Fibroblast of skin of abdomen (primary cell): Measurements from ENCODE around the gene MRPL53.
"Not testable (repeated sequence)": the region's sequence is repeated elsewhere in the genome, so short reads cannot be mapped to it uniquely, and the experiment has no call there.

Experiments used
- DNase-seq: peaks from one replicate; pipeline ENCODE4 v3.0.0-alpha.2; 2013

Gene MRPL53

DNA sequence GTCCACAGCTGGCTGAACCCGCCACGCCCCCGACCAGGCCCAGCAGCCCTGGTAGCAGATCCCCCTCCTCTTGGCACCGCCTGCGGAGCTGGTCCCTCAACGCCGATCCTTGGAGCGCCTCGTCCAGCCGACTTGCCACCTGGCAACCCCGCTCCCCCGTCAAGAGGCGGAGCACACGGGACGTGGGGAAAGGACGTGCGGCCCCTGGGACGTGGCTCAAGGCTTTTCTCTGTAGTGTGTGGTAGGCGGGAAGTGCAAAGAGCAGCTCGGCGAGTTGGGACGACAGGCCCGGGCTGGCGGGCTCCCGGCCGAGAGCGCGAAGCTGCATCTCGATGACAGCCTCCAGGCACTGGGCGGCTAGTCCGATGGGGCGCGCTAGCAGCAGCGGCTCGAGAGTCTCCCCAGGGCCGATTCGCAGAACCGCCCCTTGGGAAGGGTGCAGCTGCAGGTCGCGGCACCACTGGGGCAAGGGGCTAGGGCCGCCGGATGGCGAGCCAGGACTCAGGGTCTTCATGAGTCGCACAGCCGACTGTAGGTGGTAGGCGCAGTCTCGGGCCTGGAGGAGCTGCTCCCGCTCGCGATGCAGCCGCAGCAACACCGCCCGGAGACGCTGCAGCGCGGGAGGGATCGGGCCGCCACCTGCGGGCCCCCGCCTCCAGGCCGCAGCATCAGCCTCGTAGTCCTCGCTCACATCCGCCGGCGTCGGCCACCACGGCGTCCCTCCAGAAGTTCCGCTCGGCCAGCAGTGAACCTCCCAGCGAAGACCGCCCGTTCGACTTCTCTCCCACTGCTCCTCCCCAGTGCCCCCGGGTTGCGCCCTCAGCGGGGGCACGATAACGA is 9.7 kb upstream of the MRPL53 start:
- no peak for DNase-seq

DNA sequence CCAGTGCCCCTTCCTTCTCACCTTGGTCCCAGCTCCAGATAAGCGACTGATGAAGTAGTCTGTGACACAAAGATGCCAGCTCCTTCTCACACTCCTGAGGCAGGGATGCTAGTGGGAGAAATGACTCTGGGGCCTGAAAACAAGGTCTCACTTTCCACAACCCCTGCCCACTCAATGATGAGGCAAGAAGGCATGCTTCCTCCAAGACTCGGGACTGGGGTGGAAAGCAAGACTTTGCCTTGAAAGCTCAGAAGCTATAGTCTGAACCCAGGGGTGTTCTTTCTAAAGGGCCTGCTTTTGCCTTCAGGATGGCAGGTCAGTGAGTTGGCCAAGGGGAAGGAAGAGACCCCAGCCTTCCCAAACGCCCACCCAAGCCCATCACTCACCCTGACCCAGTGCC is 9.0 kb upstream of the MRPL53 start:
- no peak for DNase-seq

DNA sequence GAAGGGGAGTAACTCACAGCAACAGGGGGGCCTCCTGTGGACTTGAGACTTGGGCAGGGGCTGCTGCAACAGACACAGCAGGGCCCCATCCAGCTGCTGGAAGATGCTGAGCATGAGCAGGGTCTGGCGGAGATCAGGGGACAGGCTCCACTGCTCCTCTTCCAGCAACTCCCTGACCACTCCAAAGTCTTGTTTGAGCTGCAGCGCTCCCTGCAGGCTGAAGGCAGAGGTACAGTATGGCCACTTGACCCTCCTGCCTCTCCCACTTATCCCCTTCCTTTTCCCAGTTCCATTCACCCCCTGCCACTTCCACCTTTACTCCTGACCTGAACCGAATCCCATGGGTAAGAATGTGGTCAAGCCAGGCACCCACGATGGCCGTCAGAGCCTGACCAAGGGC is 2.4 kb upstream of the MRPL53 start:
- no peak for DNase-seq

DNA sequence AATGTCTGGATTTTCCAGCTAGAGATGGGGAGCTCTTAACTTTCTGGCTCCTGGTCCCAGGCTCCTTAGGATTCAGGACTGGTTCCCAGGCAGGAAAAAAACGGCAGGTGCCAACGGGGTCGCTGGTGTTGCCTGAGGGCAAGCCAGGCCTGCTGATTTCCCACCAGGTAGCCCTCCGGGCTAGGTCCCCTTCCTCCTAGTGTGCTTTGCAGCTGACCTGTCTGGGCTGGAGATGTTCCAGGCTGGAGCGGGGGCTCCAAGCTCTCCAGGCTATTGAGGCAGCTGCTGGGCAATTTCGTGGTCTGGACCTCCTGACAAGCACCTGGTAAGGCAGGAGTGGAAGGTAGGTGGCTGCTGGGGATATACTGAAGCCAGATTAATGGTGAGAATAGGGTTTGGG is 2.0 kb upstream of the MRPL53 start:
- DNase-seq = no peak

DNA sequence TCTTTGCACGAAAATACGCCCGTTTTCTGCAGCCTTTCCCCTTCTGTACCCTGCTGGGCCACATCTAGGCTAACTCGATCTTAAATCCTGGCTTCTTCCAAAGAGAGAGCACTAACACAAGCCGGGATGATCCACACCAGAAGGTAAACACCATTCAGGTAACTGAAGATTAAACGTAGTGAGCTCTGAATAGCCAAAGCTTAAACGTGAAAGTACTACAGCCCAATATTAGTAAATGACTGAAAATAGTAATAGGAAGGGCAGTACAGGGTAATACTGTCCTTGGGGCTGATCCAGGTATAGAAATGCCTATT is 422 bp upstream of the MRPL53 start:
- no peak for DNase-seq

DNA sequence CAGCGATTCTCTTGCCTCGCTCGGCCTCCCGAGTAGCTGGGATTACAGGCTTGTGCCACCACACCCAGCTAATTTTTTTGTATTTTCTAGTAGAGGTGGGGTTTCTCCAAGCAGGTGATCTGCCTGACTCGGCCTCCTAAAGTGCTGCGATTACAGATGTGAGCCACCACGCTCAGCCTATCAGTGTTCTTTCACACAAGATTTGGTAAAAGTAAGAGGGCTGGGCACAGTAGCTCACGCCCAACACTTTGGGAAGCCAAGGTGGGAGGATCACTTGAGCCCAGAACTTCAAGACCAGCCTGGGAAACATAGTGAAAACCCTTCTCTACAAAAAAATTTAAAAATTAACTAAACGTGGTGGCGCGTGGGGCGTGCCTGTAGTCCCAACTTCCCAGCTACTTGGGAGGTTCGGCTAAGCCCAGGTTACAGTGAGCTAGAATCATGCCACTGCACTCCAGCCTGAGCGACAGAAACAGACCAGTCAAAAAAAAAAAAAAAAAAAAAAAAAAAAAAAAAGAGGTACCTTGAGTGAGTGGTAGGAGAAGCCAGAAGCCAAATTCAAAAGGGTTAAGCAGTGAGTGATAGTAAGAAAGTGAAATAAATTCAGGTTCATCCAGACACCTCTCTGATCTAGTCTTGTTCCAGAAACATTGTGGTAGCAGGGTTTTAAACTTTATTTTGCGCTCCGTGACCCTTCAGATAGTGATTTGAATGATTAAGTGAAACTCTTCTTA is 981 bp downstream of the MRPL53 start:
- DNase-seq = no peak

DNA sequence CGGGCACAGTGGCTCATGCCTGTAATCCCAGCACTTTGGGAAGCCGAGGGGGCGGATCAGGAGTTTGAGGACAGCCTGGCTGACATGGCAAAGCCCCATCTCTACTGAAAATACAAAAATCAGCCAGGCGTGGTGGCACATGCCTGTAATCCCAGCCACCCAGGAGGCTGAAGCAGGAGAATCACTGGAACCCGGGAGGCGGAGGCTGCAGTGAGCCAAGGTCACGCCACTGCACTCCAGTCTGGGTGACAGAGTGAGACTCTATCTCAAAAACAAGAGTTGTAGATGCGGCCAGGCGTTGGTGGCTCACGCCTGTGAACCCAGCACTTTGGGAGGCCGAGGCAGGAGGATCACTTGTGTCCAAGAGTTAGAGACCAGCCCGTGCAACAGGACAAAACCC is 1.7 kb downstream of the MRPL53 start:
- not testable (repeated sequence) for DNase-seq

DNA sequence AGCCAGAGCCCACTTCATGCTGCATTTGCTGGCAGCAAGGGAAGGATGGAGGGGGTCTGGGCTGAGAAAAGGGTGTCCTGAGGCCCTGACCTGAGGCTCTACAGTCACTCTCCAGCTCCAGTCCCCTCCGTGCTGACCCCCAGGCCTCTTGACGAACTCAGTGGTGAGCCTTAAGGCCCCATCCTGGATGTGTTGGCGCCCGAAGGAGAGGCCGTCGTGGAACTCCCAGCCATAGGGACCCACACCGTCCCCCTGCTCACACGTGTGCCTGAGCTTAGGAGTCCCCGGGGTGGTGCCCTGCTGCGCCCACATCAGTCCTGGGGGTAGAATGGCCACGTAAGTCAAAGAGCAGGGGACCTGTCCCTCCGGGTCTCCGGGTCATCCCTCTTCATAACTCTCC is 8.1 kb downstream of the MRPL53 start:
- no peak for DNase-seq

DNA sequence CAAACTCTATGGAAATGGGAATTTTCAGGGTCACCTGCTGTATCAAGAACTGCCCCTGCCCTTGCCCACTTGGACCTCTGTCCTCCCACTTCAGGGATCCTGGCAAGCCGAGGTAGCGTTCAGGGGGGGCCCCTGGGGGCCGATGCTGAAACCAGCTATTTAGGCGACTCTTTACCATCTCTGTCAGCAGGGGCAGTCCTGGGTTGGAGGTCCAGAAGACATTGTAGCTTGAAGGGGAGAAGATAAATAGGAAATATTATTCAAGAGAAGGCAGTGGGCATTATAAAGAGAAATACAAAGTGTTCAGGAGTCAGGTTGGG is 9.7 kb downstream of the MRPL53 start:
- no peak for DNase-seq

DNA sequence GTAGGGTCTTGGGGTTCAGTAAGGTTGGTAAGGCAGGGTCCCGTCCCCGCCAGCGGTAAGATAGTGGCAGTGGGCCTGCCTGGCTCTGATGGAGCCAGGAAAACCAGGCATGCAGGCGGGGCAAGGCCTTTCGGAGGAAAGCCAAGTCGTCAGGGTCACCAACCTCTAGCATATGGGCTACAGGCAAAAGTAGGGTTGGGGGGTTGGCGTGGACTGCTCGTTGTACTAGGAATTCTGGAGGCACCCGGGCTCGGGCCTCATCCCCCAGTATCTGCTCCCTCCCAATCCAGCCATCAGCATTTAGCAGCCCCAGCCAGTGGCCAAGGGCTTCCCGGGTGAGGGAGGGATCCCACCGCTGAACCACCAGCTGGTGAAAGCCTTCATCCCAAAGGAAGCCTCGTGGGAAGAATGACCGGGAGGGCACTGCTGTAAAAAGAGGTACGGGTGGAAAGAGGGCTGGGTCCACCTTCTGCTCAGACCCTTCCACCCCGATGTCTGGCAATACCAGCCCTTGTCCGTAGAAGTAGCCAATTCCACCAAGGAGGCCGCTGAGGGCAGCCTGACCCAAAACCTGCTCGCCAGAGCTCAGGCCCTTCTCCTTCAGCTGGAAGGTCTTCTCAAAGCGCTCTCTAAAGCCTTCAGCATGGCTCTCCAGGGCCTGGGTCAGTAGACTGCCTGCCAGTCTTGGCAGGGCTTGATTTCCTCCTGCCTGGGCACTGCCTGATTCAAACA is 10.3 kb downstream of the MRPL53 start:
- no peak for DNase-seq

DNA sequence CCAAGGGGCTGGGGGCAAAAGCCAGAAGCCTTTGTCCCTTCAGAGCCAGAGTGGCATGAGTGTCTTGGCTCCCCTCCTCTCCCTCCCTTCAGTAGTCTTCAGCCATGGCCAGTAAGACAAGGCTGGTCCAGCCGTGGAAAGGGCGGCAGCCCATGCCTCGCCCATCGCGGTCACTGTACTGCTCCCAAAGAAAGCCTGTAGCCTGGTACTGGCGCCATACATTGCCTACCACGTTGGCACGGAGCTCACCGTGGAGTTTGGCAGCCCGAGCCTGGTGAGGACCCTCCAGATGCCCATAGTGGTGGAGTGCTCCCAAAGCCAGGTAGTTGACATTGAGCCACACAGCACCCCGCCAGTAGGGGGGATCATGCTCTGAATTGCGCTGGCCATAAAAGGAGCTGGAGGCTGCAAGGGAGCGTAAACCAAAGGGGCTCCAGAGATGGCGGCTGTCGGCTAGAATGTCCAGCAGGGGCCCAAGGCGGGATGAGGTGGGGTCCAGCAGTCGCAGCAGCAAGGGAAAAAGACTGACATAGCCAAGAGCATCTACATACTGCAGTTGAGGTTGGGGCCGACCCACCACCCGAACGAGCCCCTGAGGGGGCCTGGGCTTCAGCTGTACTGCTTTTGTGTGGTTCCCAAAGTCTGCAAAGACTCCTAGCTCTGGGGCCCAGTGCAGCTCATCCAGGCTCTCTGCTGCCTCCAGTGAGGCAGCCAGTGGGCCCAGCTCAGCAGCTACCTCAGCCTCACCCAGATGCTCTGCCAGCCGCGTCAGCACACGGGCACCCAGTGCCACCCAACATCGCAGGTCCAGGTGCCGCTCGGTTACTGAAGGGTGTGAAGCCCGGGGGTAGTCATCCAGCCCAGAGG is 11.1 kb downstream of the MRPL53 start:
- no peak for DNase-seq

DNA sequence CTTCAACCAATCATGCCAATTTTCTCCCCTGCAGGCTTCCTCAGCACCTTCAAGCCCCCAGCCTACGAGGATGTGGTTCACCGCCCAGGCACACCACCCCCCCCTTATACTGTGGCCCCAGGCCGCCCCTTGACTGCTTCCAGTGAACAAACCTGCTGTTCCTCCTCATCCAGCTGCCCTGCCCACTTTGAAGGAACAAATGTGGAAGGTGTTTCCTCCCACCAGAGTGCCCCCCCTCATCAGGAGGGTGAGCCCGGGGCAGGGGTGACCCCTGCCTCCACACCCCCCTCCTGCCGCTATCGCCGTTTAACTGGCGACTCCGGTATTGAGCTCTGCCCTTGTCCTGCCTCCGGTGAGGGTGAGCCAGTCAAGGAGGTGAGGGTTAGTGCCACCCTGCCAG is 12.3 kb downstream of the MRPL53 start:
- DNase-seq = not testable (repeated sequence)

DNA sequence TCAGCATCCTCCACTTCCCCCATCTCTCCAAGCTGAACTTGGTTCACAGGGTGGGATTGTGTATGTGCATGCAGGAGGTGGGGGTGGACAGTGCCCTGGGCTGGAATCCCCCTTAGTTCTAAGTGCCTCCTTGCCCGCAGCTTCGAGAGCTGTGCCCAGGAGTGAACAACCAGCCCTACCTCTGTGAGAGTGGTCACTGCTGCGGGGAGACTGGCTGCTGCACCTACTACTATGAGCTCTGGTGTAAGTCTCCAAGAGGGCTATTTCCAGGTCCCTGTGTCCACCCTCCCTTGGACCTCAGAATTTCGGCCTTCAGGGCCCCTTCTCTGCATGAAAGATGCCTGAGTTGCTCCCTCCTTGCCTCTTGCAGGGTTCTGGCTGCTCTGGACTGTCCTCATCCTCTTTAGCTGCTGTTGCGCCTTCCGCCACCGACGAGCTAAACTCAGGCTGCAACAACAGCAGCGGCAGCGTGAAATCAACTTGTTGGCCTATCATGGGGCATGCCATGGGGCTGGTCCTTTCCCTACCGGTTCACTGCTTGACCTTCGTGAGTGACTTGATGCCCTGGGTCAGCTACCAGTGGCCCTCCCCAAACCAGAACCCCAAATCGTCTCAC is 12.9 kb downstream of the MRPL53 start:
- DNase-seq = not testable (repeated sequence)

DNA sequence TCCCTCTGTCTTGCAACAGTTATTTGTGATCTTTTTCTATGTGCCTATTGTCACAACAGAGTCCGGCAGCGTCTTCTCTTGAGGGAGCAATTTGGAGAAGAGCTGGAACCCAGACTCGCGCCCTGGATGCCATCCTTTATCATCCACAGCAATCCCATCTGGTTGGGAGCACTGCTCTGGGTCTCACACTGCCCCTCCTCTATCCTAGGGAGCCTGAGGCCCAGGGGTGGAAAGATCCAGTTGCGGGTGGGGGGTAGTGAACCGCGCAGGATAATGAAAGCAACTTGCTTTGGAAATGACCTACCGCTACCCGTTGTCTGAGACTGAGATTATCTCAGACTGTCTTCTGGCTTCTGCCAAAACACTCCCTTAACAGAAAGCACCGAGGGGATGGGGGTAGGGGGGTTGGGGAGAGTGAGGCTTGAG is 13.5 kb downstream of the MRPL53 start:
- no peak for DNase-seq

DNA sequence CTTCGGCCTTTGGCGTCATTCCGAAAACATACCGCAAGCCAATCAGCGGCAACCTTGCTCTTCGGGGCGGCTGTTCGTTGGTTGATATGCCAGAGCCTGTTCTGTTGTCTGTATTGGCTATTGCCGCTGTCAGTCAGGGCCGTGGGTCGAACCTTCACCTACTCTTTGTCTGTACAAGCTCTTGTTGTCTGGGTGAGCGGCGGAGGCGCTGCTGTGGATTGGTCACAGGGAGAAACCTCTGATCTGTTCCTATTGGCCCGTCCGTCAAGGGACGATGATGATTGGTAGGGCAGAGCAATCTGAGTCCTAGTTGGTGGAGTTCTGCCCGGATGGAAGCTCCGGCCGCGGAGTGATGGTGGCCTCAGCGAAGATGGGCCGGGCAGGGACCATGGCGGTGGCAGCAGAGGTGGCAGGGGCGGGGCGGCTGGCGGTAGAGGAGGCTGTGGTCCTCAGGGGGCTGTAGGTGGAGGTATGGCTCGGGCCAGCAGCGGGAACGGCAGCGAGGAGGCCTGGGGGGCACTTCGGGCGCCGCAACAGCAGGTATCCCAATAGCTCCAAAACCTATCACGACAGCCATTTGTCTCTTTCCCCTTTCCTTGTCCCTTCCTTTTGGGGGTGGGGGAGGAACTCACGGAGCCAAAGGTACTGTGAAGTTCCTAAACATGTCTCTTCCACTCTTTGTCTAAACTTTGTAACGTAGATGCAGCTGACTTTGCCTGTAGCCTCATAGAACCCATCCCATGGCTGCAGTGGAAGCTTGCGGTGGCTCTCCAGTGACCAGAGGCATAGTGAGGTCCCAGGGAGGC is 14.1 kb downstream of the MRPL53 start, which contains the start of gene WBP1:
WBP1 (plus strand) TSS at position 307 of the 806 bp plus-strand sequence; CDS start at position 472, 165 bp downstream.
- peak; percentile 100 for DNase-seq

DNA sequence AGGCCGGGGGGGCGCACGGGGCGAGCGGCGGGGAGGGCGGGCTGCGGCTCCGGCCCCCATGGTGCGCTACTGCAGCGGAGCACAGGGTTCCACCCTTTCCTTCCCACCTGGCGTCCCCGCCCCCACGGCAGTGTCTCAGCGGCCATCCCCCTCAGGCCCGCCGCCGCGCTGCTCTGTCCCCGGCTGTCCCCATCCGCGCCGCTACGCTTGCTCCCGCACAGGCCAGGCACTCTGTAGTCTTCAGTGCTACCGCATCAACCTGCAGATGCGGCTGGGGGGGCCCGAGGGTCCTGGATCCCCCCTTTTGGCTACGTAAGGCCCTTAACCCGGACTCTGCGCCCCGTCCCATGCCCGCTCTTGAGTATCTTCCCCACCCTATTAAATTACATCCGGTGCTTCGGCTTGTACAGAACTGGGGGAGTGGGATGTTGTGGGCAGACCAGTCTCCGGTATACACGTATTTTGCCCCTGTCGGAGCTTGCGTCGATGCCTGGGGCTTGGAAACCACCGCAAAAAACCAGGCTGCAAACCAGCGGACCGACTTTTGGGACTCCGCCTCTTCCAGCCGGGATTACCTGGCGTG is 14.8 kb downstream of the MRPL53 start:
- no peak for DNase-seq

DNA sequence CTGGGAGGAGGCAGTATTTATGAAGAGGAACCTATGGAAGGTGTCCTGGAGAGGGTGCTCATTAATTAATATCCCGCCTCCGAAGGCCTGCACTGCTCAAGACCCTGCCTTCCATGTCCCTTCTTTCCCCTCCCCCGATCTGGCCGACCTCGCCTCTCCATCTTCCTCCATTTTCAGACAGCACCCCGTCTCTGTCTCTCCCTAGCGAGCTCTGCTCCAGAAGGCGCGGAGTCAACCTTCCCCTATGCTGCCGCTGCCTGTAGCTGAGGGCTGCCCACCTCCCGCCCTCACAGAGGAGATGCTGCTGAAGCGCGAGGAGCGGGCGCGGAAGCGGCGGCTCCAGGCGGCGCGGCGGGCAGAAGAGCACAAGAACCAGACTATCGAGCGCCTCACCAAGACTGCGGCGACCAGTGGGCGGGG is 15.3 kb downstream of the MRPL53 start:
- no peak for DNase-seq

DNA sequence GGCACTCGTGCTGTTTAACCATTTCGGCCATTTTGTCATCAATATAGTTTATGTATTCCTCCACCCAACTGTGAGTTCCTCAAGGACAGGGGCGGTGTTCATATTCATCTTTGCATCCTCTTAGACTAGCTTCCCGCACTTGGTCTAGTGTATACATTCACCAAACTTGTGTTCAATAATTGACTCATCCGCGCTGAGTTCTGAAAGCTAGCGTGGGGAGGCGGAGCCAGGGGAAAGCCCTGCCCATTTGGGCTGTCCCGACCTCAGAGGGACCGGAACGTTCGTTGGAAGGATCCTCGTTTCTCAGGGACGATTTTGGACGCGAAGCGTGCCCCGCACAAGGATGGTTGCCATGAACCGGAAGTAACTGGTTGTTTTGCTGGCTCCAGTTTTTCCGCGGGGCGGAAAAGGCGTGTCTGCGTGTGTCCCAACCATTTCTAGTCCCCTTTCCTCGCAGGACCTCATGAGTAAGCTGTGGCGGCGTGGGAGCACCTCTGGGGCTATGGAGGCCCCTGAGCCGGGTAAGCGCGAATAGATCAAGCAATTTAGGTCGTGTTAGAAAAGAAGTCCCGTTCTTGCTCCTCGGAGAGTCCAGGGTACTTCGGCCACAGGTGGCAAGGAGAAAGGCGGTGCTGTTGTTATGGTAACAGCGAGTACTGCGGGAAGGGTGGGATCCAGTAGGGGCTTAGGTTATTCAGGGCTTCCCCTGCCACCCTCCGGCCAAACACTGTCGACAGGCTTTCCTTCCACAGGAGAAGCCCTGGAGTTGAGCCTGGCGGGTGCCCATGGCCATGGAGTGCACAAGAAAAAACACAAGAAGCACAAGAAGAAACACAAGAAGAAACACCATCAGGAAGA is 17.6 kb downstream of the MRPL53 start, which contains the start of gene INO80B:
INO80B (plus strand) TSS at position 434 of the 858 bp plus-strand sequence; CDS start at position 464, 30 bp downstream.
- DNase-seq = peak; percentile 98

DNA sequence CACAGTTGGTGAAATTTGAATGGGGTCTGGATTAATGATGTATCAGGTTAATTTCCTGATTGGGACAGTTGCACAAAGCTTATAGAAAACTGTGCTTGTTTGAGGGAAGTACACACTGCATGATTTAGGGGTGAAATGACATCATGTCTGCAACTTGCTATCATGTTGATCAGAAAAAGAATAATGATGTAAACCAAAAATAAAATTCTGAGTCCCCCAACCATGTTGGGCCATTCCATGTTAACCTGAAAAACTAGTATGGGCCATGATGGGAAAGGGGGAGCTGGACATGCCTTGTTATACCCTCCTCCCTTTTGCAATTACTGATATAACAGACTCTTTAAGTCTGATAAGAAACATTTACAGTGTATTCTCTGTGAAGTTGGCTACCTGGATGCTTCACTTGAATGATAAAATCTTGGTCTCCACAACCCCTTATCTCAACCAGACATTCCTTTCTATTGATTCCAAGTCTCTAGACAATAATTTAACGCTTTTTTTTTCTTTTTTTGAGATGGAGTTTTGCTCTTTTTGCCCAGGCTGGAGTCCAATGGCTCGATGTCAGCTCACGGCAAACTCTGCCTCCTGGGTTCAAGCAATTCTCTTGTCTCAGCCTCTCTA is 21.8 kb downstream of the MRPL53 start:
- DNase-seq = no peak
